B cell (primary cell): ENCODE results near the gene HTRA2.

Experiments
- CTCF ChIP-seq: fragments of 200-600 bp; IDR thresholded peaks from one replicate; pipeline ENCODE4 v1.8.0; 2022; ENCODE audit warnings: antibody characterized with exemption, mild to moderate bottlenecking
- EZH2 ChIP-seq: IDR thresholded peaks from 2 replicates; pipeline ENCODE4 v1.6.1; 2012; ENCODE audit warnings: borderline replicate concordance, low read depth, mild to moderate bottlenecking, moderate library complexity, low read length; ENCODE audit not compliant: insufficient read depth, poor library complexity, severe bottlenecking

- no peak for TF ChIP-seq CTCF
- TF ChIP-seq EZH2, result no peak
Measured at GRCh38 chr2:74533464-74533863, 3.7 kb downstream of the HTRA2 start.
